AG04450 (cell line): Measurements from ENCODE around the gene VAPA. TPM values are rescaled to one million over a fixed set of nuclear protein-coding genes. Genes with fewer than 3 reads are reported as not detected.

Experiments
- CTCF ChIA-PET: fragments of 300-600, 350-600 bp; formaldehyde crosslinking; extraction: SDS; loops from one replicate; lab custom pipeline; 2022; ENCODE audit warnings: antibody characterized with exemption, inconsistent platforms; lab: Charles Lee
- POLR2A ChIA-PET: fragments of 350-600 bp; formaldehyde crosslinking; extraction: SDS; loops from one replicate; lab custom pipeline; 2021; ENCODE audit warnings: antibody characterized with exemption, inconsistent platforms; lab: Yijun Ruan, JAX
- DNase-seq: peaks from one replicate; pipeline ENCODE4 v3.0.0-alpha.2; 2011; ENCODE audit warnings: low read depth, low spot score
- H3K27ac ChIP-seq: one replicate; pipeline ENCODE4 v1.5.1; 2012; ENCODE audit warnings: low read depth, low read length, control low read depth
- H3K27me3 ChIP-seq: one replicate; pipeline ENCODE4 v1.6.0; 2012; ENCODE audit warnings: low read length; ENCODE audit not compliant: control insufficient read depth, insufficient read depth
- H3K4me3 ChIP-seq: 2 replicates; pipeline ENCODE4 v1.5.1; 2011; ENCODE audit warnings: mild to moderate bottlenecking, low read depth, low read length, control low read depth
- H3K9me3 ChIP-seq: 2 replicates; pipeline ENCODE4 v1.5.1; 2012; ENCODE audit warnings: low read length; ENCODE audit not compliant: control insufficient read depth, insufficient read depth
- polyA plus RNA-seq: library from polyadenylated mRNA; depleted of rRNA; stranded (reverse); fragments of >200 nt; gene quantifications from 2 replicates; pipeline ENCODE4 v1.2.3, GENCODE V29; 2011
- TF ChIP-seq, protein P1 (sequence below): IDR thresholded peaks from 2 replicates; pipeline ENCODE4 v1.5.1; 2011; ENCODE audit warnings: low read depth, low read length, control low read depth, inconsistent platforms

Gene VAPA
- polyA plus RNA-seq, 1 experiment, result 393 TPM

DNA sequence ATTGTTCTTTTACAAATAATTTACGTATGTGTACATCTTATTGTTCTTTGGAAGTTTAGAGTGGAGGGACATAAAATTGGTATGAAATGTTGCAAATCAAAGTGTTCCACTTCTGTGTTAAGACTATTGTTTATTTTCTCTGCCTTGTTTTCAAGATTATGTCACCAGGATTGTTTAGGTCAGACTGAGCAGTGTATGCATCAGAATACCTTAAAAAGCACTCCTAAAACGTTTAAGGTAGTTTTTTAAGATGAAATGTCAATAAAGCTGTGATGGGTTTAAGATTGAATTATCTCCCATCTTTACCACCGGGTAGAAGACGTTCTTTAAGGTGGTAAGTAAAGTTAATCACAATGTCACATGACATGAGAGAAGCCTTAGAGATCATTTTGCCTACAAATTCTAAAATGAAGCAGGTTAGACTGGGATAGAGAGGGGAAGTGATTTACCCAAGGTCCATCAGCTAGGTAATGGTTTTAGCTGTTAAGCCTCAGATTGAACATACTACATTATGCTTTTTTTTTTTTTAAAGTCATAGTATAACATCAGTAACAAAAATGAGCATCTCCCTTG is 10.6 kb downstream of the VAPA start:
- no peak overlapping the region for H3K4me3 ChIP-seq
- TF ChIP-seq, protein P1, sequence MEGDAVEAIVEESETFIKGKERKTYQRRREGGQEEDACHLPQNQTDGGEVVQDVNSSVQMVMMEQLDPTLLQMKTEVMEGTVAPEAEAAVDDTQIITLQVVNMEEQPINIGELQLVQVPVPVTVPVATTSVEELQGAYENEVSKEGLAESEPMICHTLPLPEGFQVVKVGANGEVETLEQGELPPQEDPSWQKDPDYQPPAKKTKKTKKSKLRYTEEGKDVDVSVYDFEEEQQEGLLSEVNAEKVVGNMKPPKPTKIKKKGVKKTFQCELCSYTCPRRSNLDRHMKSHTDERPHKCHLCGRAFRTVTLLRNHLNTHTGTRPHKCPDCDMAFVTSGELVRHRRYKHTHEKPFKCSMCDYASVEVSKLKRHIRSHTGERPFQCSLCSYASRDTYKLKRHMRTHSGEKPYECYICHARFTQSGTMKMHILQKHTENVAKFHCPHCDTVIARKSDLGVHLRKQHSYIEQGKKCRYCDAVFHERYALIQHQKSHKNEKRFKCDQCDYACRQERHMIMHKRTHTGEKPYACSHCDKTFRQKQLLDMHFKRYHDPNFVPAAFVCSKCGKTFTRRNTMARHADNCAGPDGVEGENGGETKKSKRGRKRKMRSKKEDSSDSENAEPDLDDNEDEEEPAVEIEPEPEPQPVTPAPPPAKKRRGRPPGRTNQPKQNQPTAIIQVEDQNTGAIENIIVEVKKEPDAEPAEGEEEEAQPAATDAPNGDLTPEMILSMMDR, result no peak
- no peak for DNase-seq
- no peaks in the 10 kb centered on the region for H3K27me3 ChIP-seq
- CTCF ChIA-PET, result interaction anchor here (0.5 to 1.7 kb wide), 4 partner anchors 26 to 349 kb away, joined by 3 to 5 read pairs (median 4); no protein-coding TSS in a partner anchor
- no peak overlapping the region for H3K27ac ChIP-seq
- no peaks in the 10 kb centered on the region for H3K9me3 ChIP-seq
- POLR2A ChIA-PET, result no interaction called here

DNA sequence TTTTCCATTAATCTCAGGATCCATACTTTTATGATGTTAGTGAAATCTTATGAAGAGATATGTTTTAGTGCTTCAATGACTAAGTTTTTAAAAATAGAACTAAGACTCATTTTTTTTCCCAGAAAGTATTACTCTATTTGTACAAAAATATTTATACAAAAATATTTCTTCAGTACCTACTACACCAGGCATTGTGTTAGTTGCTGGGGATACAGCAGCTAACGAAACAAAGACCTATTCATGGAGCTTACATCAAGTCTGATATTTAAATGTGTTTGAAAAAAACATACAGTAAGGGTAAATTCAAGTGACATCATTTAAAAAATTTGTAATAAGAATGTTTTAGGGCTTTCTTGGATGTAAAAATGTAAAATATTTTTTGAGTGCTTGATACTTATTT is 11.6 kb downstream of the VAPA start:
- Histone ChIP-seq H3K27me3 (no peaks in the 10 kb centered on the region), H3K9me3 (no peaks in the 10 kb centered on the region), H3K27ac (no peak overlapping the region), H3K4me3 (no peak overlapping the region)
- ChIA-PET POLR2A (no interaction called here), CTCF (no interaction called here)
- TF ChIP-seq, protein P1, result no peak
- no peak for DNase-seq

DNA sequence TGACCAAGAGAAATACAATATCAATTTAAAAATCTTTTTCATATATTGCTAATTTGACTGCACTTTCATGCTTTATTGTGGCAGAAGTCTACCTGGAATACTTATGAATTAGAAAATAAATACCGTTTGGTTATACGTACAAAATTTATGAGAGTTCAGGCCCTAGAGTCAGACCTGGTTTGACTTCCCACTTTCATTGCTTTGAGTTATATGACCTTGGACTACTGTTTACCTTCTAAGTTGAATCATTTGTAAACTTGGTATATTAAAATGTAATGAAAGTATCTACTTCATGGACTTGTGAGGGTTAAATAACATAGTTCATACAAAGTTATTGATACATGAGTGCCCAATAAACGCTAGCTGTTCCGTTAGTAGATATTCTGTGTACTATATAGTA is 12.0 kb downstream of the VAPA start:
- CTCF ChIA-PET, result no interaction called here
- TF ChIP-seq, protein P1, result no peak
- Histone ChIP-seq H3K4me3 (no peak overlapping the region), H3K27me3 (no peaks in the 10 kb centered on the region), H3K27ac (no peak overlapping the region), H3K9me3 (no peaks in the 10 kb centered on the region)
- POLR2A ChIA-PET, result no interaction called here
- DNase-seq, result no peak

DNA sequence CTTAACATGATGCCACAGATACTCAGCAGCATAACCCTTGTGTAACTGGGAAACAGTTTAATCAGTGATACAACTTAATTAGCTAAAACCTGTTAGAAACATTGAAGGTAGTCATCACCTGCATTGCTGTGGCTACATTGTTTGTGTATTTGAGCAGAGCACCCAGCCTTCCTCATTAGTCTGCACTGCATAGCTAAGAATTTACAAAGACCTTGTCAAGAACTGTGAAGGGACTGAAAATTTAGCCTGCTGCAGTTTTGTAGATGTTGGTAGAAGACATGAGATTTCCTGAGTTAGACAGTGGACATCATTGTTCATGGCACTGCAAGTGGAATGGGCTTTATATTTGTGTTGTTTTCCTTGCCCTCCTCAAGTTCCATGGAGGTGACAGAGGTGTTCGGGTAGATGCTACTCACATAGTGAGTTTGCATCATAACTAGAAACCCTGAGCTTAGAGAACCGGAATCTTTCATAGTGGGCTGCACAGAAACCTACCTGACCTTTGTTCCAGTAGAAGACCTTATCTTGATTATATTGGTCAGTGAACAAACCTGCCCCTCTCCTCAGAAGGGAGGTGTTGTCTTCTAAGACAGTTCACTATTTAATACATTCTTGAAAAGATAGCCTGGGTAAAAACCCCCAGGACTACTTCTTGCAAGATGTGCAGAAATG is 12.5 kb downstream of the VAPA start:
- TF ChIP-seq, protein P1, result no peak

DNA sequence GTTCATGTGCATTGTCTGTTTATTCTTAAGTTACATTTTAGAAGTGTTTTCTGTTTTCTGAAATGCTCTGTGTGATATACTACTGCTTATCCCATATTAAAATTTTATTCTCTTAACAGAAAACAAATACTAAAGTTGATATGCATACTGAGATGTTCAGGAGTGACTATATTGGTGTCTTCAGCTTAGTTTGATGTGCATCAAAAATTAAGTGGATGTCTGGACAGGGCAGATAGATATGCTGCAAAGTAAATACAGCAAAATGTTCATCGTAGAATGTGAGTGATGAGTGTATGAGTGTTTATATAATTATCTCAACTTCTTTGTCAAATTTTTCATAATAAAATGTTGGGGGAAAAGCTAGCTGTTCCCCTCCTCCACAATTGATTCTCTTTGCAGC is 13.2 kb downstream of the VAPA start:
- ChIA-PET CTCF (interaction anchor here (0.5 to 1.0 kb wide), 3 partner anchors 9 to 1318 kb away, joined by 3 to 4 read pairs (median 4); partner anchors contain the start of gene RAB12), POLR2A (interaction anchor here (0.7 kb wide), 1 partner anchor 219 kb away, joined by 3 read pairs; the partner anchor contains the start of gene RAB31)
- no peak for DNase-seq
- TF ChIP-seq, protein P1, result no peak
- Histone ChIP-seq H3K27me3 (no peaks in the 10 kb centered on the region), H3K4me3 (no peak overlapping the region), H3K27ac (no peak overlapping the region), H3K9me3 (no peaks in the 10 kb centered on the region)

More for the DNA sequence above, 12.5 kb downstream of the VAPA start:
- DNase-seq, result no peak
- Histone ChIP-seq H3K27ac (no peak overlapping the region), H3K27me3 (no peaks in the 10 kb centered on the region), H3K4me3 (no peak overlapping the region), H3K9me3 (no peaks in the 10 kb centered on the region)
- ChIA-PET POLR2A (no interaction called here), CTCF (no interaction called here)
